ENCODE measurements around the gene KMT5C.

The KMT5C gene

GRCh38 chr19:55348317-55349034, 8.8 kb downstream of the KMT5C start:
- Histone ChIP-seq H3K4me1 (ENCODE audit: control insufficient read depth, insufficient read depth, low read length) (peaks cover 5% of the 10 kb centered on the region; the same call in 1 of the 2 replicates), H3K36me3 (ENCODE audit: control insufficient read depth in 2 of 2, insufficient read depth in 1 of 2, low read length in 2 of 2) (peaks cover 0 to 38% of the 10 kb centered on the region in 2 experiments; a peak in 2 of 3 replicates), H3K9me3 (ENCODE audit: control insufficient read depth, insufficient read depth, low read depth, low read length) (no peaks in the 10 kb centered on the region), H3K4me3 (ENCODE audit: low read depth, low read length) (no peak overlapping the region), H3K27ac (ENCODE audit: extremely low read depth, low read depth, low read length) (no peak overlapping the region)
- ChIA-PET CTCF (interaction anchor here (0.6 to 3.8 kb wide), 3 partner anchors 10 to 207 kb away, joined by 4 to 22 read pairs (median 6); no protein-coding TSS in a partner anchor), POLR2A (interaction anchor here (0.6 to 7.7 kb wide), 9 partner anchors 9 to 89 kb away, joined by 3 to 95 read pairs (median 4); partner anchors contain the start of genes BRSK1, KMT5C, PPP6R1 and RPL28)
- TF ChIP-seq, protein P1, sequence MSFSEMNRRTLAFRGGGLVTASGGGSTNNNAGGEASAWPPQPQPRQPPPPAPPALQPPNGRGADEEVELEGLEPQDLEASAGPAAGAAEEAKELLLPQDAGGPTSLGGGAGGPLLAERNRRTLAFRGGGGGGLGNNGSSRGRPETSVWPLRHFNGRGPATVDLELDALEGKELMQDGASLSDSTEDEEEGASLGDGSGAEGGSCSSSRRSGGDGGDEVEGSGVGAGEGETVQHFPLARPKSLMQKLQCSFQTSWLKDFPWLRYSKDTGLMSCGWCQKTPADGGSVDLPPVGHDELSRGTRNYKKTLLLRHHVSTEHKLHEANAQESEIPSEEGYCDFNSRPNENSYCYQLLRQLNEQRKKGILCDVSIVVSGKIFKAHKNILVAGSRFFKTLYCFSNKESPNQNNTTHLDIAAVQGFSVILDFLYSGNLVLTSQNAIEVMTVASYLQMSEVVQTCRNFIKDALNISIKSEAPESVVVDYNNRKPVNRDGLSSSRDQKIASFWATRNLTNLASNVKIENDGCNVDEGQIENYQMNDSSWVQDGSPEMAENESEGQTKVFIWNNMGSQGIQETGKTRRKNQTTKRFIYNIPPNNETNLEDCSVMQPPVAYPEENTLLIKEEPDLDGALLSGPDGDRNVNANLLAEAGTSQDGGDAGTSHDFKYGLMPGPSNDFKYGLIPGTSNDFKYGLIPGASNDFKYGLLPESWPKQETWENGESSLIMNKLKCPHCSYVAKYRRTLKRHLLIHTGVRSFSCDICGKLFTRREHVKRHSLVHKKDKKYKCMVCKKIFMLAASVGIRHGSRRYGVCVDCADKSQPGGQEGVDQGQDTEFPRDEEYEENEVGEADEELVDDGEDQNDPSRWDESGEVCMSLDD (tag by site-specific recombination; IDR thresholded peaks at IDR 0.05): no peak
- no peak for TF ChIP-seq ZNF211 (tag by site-specific recombination; IDR thresholded peaks at IDR 0.05; ENCODE audit: low read depth)
- TF ChIP-seq BCL11A (tag by site-specific recombination; IDR thresholded peaks at IDR 0.05; ENCODE audit: low read depth): no peak
- TF ChIP-seq, protein P2, sequence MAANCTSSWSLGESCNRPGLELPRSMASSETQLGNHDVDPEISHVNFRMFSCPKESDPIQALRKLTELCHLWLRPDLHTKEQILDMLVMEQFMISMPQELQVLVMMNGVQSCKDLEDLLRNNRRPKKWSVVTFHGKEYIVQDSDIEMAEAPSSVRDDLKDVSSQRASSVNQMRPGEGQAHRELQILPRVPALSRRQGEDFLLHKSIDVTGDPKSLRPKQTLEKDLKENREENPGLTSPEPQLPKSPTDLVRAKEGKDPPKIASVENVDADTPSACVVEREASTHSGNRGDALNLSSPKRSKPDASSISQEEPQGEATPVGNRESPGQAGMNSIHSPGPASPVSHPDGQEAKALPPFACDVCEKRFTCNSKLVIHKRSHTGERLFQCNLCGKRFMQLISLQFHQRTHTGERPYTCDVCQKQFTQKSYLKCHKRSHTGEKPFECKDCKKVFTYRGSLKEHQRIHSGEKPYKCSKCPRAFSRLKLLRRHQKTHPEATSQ (tag by site-specific recombination; IDR thresholded peaks at IDR 0.05): no peak
- peak; percentile 76 for TF ChIP-seq ZNF394 (tag by site-specific recombination; IDR thresholded peaks at IDR 0.05; ENCODE audit: borderline replicate concordance)
- TF ChIP-seq, protein P3, sequence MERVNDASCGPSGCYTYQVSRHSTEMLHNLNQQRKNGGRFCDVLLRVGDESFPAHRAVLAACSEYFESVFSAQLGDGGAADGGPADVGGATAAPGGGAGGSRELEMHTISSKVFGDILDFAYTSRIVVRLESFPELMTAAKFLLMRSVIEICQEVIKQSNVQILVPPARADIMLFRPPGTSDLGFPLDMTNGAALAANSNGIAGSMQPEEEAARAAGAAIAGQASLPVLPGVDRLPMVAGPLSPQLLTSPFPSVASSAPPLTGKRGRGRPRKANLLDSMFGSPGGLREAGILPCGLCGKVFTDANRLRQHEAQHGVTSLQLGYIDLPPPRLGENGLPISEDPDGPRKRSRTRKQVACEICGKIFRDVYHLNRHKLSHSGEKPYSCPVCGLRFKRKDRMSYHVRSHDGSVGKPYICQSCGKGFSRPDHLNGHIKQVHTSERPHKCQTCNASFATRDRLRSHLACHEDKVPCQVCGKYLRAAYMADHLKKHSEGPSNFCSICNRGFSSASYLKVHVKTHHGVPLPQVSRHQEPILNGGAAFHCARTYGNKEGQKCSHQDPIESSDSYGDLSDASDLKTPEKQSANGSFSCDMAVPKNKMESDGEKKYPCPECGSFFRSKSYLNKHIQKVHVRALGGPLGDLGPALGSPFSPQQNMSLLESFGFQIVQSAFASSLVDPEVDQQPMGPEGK (tag by site-specific recombination; IDR thresholded peaks at IDR 0.05): peak; percentile 11; the same call in 1 of the 2 replicates
- TF ChIP-seq ZNF785 (tag by site-specific recombination; IDR thresholded peaks at IDR 0.05): no peak
- TF ChIP-seq SCRT2 (tag by site-specific recombination; IDR thresholded peaks at IDR 0.05): peak; percentile 84
- peak; percentile 81 for TF ChIP-seq ZNF335 (tag by site-specific recombination; conservative IDR thresholded peaks at IDR 0.05)
- TF ChIP-seq ZIC2 (tag by site-specific recombination; IDR thresholded peaks at IDR 0.05): peak; percentile 63
- TF ChIP-seq GLIS1 (tag by site-specific recombination; IDR thresholded peaks at IDR 0.05): peak; percentile 58
- no peak for TF ChIP-seq ZNF354C (tag by site-specific recombination; IDR thresholded peaks at IDR 0.05; ENCODE audit: borderline replicate concordance, low read depth)
- TF ChIP-seq PRDM10 (tag by site-specific recombination; IDR thresholded peaks at IDR 0.05): 0 out of 2 replicates have a peak, but pooled peaks have one; percentile 10
